SIG-M5 treated with dmso at 0.1 percent for 504 hours (cell line): ENCODE data around the gene BMPER.

Source experiments
- DNase-seq: peaks from one replicate; lab custom pipeline; 2025; ENCODE audit not compliant: unreplicated experiment; lab: John Stamatoyannopoulos, UW

The BMPER gene

DNA sequence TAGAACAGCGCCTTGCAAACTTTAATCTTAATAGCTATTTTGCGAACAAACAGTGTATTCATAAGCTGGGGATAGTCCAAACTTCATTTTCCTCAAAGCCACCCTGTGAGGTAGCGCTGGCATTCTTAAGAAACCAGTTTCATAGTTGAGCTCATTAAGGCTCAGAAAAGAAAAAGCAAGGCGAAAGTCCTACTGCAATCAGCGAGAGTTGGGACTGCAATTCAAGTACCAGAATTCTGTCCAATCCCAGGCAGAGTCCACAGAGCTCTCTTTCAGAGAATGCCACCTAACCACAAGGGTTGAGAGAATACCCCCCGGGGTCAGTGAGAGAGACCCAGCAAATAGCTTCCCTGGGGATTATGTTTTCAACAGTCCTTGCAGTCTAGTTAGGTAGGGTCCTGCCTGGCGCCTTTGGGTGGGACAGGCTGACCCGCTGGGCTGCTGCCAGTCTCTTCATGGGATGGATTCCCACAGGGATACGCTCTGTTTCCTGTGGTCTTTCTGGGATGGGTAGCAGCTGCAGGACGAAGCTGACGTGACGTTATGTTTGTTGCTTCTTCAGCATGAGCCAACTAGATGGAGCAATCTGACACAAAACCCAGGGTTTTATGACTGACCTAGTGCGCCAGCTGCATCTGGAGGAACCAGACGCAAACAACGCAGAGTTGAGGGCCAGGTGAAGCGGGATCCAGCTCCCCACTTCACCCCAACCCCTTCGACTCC lies 16.0 kb downstream of the BMPER start:
- DNase-seq: no peak

DNA sequence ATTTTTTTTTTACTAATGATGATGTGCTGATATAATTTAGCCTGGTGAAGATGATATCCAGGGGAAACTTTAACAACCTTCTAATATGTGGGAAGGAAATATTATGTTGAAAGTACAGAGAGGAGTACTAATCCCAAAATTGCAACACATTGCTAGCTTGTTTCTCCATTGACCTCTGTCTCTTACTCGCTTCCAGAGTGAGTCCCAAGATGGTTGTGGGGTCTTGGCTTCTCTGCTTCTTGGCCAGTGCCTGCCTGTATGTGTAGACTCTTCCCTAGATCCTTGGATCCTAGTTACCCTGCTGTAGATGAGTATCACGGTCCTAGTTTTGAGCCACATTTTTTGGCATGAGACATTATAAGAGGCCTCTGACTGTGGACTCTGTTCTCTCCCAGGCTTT lies 17.5 kb downstream of the BMPER start:
- no peak for DNase-seq

DNA sequence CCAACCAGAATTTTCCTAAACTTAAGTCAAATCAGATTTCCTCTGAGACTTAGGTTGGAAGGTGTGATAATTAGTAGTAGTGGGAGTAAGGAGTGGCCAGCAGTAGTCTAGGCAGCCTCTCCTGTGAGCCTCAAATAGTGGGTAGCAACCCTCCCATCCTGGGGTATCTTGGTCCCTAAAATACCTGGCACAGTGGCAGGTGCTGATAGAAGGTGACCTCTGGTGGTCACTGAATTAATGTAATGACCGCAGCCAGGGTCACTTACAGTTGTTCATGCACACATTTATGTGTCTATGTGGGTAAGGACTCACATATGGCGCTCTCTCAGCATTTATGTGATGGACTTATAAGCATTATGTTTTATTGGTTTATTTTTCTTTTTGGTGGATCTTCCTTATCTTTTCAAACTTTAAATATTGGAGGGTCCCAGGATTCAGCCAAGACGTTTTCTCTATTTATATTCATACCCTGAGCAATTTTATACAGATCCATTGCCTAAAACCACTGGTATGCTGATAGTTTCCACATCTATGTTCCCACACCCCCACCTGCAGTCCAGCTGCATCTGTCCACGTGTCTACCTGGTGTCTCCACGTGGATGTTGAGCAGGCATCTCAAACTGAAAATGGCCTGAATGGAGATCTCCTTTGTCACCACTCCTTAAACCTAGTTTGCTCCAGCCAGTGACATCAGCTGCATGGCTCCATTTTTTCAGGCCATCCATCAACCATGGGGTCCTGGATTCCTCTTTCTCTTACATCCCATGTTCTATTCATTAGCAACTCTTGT lies 18.3 kb downstream of the BMPER start:
- no peak for DNase-seq

DNA sequence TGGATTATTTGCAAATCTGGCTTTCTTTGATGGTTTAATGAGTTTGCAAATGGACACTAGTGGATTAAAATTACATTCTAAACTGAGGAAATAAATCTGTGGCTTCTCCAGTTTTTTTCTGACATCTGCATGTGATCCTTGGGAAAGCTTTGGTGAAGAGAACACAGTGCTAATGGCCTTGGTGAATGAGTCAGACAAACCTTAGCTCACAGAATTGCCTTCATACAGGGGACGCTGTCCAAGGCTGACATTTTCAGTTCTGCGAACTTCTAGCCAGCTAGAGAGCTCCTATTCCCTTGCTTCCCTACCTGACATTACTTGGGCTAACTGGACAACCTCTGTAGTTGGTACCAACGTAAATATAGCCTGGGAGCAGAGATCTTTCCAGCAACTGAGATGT lies 21.2 kb downstream of the BMPER start:
- DNase-seq: no peak

DNA sequence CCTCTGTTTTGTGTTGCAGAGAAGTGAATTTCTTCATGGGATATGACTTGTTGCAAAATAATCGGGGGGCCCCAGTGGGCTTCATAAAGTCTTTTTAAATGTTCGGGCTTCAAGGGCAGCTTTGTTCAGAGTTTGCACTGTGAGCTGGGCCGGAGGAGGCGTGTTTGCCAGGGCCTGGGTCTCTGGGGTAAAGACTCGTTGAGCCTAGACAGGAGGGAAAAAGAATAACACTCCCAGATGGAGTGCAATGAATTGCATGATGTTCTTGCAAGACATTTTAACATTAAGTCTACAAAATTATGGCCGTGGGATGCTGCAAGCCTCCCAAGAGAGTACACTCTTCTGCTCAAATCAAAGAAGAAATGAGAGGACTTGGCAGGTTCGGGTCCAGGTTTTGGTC lies 23.6 kb downstream of the BMPER start:
- no peak for DNase-seq

DNA sequence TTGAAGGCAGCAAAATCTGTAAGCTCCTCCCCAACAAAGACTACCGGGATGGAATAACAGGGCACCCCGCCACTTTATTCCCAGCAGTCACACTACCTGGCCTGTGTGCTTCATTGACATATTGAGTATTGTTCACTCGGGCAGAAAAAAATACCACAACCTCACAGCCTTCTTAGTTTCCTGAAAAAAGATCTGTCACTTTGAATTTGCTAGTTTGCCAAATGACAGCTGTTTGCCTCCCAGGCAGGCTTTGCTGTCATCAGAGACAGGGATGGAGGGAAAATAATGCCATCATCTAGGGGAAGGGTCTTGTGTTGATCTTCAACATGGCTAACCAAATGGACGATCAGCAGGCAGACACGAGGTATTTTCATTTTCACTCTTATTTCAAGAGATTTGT lies 26.9 kb downstream of the BMPER start:
- DNase-seq: no peak

DNA sequence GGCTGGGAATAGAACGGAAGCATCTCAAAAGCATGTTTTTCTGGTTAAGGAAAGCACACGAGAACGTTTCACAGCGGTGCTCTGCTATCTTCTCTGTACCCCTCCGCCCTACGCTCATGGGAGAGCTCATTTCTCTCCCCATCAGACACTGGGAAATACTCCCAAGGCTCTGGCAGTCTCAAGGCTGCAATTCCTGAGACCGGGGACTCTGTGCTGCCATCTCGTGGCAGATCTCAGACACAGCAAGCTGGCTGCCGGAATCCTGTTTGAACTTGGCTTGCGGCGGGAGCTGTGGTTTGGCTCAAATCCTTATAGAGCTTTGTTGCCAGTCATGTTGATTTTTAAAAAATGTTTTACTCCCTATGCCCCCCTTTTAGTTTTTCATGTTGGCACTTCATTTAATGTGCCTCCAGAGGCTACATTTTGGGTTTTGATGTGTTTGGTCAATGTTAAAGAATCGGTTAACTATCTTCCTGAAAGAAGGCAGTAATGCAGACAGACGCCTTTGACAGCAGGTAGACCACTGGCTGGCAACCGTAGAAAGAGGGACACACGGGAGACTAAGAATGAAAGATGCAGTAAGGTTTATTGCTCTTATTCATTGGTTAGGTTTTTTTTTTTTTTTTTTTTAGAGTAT lies 27.6 kb downstream of the BMPER start:
- DNase-seq: peak; percentile 63

DNA sequence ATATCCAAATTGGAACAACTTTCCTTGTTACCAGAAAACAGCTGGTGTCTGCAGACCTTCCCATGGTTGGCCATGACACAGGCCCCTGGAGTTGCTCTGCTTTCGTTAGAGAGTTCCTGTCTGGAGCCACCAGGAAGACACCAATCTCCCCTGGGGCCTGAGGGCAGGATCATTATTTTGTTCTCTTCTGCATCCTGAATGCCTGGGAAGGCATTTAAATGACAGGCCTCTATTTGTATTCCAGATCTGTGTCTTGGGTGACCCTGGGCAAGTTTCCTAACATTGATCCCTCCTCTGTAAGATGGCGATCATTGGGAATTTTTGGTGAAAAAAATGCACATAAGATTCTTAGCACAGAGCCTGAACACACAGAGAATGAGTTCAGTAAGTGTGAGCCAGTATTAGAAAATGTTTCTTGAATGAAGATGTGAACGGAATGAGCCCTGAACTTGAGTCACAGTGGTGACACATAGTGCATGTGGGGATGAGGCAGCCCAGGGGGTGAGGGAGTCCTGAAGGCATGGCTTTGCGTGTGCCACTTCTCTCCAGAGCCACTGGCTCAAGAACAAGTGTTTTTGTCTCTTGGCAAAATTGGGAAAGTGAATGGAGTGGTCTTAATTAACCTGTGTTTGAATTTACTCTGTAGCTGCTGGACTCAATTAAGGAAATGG lies 28.4 kb downstream of the BMPER start:
- DNase-seq: no peak

DNA sequence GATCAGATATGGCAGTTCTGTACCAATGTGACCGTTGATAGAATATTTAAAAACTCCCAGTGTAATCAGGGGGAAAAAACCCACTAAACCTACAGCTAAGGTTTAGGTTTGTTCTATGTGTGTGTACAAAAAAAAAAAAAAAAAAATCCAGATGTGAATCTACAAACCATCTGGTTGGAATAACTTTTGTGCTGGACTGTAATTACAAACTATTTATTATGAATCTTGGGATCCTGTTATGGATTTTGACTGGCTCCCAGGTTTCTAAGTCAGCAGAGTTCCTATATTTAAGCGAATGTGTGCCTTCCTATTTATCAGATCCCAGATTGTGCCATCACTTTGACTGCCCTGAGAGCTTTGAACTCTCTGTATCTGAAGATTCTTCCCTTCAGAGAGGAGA lies 29.1 kb downstream of the BMPER start:
- DNase-seq: no peak

DNA sequence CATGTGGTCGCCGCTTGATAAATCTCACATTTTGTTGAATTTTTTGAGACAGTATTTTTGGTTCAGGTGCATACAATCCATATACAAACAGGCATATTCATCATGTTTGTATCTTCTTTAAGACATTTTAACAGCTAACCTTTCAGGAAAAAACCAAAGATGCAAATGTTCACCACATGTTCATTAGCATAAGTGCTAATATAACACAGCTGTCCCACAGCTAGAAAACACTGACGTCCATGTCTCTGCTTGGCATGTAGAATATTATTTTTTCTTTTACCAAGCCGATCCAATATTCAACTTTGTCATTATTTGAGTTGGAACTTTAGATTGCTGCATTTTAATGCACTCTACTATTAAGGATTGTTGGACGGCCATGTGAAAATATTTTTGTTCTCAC lies 31.2 kb downstream of the BMPER start:
- DNase-seq: no peak

DNA sequence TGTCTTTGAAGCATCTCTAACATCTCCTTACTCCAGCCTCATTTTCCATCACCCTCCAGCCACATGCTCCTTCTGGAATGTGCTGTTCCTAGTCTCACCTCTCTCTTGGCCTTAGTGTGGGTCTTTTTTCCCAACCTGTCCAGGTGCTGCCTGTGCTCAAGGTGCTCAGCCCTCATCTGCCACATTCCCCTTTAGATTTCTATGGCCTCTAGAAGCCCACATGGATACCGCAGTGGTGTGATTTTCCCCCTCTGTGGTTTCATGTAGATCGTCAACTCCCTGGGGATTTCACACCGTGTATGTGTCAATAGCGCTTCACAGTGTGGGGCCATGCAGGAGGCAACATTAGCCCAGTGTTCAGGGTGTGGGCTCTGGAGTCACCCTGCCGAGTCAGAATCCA lies 32.5 kb downstream of the BMPER start:
- DNase-seq: no peak

DNA sequence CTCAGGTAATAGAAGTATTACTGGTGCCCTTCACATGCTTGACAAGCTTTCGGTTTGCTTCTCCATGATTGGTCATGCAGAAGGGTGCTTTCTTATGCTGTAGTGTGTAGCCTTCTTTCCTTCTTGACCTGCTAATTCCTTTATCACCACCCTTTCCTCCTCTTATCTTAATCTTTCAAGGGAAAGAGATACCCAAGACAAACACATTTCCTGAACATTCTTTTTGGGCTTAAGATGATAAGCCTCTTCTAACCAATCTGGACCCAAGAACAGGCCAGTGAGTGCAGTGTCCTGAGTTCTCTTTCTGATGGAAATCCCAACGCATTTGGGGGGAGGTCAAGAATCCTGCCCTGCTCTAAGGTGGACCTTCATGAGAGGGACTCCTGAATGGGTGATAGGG lies 33.8 kb downstream of the BMPER start:
- no peak for DNase-seq

DNA sequence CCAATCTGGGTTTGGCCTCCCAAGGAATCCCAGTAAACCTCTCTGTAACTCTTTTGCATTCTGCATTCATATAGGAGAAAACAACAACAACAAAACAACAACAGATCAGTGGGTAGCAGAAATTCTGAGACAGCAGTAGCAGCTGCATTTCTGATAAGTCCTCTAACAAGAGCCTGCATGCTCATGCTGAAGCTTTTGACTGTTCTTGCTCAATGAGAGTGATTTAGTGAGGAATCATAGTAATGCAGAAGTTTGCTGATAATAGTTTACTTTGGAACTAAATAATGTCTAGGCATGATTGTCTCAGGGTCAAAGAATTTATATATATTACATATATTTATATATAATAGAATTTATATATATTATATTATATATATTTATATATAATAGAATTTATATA lies 35.2 kb downstream of the BMPER start:
- no peak for DNase-seq

DNA sequence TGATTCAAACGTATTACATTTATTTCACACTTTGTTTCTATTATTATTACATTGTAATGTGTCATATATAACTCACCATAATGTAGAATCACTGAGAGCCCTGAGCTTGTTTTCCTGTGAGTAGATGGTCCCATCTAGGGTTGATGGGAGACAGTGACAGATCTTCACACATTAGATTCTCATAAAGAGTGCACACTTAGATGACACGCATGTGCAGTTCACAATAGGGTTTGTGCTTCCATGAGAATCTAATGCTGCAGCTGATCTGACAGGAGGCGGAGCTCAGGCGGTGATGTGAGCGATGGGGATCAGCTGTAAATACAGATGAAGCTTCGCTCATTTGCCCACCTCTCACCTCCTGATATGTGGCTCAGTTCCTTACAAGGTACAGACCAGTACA lies 36.1 kb downstream of the BMPER start:
- no peak for DNase-seq

DNA sequence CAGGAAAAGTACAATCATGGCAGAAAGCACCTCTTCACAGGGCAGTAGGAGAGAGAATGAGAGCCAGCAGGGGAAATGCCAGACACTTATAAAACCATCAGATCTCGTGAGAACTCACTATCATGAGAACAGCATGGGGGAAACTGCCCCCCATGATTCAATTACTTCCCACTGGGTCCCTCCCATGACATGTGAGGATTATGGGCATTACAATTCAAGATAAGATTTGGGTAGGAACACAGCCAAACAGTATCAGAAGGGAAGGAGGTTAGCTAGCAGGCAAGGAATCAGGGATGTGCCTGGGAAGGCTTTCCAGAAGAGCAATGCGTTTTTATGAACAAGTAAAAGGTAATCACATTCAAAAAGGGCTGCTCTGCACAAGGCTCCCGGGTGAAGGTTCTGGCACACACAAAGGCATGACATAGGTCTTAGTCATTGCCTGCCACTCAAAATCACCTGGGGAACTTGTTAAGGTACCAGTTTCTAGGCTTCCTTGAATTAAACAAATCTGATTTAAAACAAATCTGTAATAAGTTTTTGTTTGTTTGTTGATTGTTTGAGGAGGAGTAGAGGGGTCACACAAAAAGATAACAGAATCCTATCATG lies 40.9 kb downstream of the BMPER start:
- no peak for DNase-seq

DNA sequence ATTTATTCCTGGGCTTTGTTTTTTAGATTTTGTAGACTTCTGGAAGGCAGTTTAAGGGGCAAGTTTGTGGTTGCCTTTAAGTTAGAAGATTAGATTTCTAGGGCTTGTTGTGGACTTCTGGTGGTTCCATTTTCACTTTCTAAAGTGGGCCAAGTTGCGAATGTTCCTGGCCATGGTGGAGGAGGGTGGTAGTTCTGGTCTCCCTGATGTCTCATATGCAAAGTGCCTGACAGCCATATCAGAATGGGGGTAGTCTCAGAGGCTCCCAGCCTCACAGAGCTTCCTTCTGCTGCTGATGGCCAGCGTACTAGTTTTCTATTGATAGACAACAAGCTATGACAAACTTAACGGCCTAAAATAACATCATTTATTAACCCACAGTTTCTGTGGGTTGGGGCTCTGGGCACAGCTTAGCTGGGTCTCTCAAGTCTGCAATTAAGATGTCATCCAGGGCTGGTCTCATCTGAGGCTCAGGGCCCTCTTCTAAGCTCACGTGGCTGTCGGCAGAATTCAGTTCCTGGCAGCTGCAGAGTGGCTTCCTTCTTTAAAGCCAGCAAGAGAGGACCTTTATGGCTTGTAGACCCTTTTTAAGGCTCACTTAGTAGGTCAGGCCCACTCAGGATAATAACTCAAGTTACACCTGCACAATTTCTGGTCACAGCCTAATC lies 44.8 kb downstream of the BMPER start:
- DNase-seq: no peak

DNA sequence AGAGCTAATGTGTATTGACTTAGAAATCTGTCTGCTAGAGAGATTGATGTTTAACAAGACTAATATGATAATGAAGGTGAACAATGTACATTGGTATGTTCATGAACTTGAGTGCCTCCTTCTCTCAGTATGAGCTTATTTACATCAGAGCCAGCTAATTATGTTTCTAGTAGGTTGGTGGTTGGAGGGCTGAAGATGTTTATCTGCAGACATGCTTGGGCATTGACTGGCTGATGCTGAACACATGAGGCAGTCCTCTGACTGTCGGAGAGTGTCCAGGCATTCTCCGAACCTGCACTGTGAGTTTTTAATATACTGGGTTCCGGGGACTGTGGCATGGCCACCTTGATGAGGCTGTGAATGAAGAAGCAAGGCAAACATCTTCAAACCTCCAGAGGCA lies 47.5 kb downstream of the BMPER start:
- DNase-seq: no peak

DNA sequence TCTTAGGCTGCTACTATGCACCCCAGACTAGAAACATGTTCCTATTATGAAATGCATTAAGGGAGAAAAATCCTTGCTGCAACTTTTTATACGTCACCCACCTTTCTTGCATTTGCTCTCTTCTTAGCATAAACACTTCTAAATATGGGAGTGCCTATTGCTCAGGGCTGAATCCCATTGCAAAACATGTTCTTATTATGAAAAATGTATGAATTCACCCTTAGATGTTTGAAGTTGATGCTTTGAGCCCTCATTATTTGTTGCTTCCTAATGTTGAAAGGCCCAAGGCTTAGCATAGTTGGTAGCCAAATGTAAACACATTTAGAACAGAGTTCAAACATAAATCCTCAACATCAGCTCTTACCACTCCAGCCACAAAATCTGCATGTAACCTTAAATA lies 52.8 kb downstream of the BMPER start:
- DNase-seq: no peak

DNA sequence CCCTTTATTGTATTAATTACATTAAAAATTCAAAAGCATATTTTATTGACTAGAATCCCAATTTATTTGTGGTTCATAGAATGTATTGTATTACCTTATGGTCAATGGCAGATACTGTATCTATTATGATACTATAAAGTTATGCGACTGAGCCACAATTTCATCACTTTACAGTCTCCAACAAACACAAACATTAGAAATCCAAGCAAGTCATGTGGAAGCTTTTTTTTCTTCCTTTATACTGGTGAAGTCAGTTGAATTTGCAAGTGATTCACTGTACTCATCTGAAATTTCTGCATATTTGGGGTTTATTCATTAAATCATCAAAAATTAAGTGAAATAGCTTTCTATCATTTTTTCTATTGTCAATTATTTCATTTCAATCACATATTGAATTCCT lies 54.3 kb downstream of the BMPER start:
- DNase-seq: no peak

DNA sequence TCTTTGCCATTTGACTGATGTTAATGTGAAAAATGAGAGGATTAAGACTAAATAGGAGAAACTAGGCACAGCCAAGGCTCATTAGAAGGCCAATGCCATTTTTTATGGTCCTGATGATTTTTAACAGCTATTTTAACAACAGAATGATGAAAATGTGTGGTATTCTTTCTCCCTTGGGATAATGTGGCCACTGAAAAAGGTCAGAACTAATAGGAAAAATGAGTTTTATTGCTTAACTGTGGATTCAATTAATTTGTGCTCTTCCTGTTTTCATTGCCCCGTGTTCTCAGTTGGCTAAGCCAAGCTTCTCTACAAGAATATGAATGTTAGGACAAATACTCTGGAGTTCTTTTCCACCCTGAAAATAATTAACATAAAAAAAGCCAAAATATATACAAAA lies 56.6 kb downstream of the BMPER start:
- no peak for DNase-seq
